GM18909 (cell line): ENCODE measurements around the gene ATF3.
"Not testable (repeated sequence)": the region's sequence is repeated elsewhere in the genome, so short reads cannot be mapped to it uniquely, and the experiment has no call there.

Experiments
- ATAC-seq: cut with Tn5 transposase; IDR thresholded peaks from one replicate; pipeline ENCODE4 v1.9.1; 2021; ENCODE audit warnings: mild to moderate bottlenecking; ENCODE audit not compliant: unreplicated experiment, poor library complexity

The ATF3 gene

DNA sequence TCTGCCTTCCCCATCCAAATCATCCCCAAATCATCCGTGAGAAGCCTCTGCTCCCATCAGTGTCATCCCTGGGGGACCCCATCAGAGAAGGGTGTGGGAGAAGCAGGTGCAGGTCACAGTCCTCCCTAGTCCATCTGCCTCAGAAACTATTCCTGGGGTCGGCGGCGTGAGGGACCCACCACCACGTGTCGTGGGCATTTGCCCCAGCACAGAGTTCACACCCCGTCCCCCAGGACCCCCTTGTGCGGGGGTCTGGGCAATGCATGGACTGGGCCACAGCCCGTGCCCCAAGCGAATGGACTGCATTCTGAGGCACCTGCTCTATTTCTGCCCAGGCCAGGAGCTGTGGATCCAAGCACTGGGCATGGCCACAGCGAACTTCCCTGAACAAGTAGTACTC, 38.4 kb downstream of the ATF3 start:
- ATAC-seq, result no peak

DNA sequence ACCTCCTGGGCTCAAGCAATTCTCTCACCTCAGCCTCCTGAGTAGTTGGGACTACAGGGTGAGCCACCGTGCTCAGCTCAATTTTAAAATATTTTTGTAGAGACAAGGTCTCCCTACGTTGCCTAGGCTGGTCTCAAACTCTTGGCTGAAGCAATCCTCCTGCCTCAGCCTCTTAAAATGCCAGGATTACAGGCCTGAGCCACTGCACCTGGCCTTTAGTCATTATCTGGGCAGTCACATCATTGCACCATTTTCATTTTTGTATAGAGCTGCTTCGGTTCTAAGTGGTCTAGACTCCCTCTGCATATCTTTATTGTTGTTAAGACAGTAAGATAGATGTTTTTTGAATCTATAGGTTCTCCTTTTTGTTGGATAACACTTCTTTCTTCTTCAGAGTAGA, 39.9 kb downstream of the ATF3 start:
- no peak for ATAC-seq

DNA sequence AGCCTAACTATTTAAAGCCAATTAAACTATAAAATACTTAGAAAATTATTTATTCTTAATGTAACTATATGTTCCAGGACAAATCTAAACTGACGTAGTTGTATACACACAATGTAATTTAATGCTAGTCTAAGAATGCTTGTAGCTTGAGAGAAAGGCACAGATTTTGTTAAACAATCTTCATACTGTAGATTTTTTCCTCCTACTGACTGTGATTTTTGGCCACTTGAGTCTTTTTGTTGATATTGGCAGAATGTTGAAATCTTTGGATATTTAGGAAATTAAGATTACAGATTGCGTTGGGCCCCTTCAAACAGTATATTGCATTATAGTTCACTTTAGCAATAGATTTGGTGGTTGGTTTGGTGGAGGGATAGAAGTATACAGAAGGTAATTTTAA, 40.5 kb downstream of the ATF3 start:
- ATAC-seq, result no peak

DNA sequence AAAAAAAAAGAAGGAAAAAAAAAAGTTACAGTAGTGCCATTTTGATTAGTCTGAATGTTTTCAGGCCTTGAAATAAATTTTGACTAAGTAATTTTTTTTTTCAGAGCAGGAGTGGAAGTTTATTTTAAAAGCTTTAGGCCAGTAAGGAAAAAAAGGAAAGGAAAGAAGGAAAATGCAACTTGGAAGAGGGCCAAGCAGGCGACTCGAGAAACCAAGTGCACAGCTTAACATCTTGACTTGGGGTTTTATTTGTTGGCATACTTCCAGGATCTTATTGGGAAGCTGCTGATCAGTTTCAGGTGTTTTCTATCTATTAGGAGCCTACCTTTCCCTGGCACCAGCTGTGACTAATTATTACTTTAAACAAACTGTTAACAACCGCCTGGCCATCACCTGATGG, 41.7 kb downstream of the ATF3 start:
- no peak for ATAC-seq

DNA sequence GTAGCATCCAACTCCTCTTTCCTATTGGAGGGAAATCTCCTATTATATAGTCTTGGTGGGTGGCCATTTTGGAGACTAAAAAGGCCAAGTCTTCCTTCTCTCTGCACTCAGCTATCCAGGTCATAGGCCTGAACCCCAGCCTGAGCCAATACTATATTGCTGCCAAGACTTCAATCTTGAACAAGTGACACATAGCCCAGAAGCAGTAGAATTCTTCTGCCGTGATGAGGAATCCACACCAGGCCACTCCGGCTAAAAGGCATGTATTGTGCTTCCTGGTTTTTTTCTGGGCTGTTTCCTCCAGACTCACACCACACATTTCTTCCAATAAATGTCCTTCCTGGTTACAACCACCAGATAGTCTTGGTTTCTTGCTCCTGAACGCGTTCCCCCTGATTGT, 43.0 kb downstream of the ATF3 start:
- ATAC-seq, result no peak

DNA sequence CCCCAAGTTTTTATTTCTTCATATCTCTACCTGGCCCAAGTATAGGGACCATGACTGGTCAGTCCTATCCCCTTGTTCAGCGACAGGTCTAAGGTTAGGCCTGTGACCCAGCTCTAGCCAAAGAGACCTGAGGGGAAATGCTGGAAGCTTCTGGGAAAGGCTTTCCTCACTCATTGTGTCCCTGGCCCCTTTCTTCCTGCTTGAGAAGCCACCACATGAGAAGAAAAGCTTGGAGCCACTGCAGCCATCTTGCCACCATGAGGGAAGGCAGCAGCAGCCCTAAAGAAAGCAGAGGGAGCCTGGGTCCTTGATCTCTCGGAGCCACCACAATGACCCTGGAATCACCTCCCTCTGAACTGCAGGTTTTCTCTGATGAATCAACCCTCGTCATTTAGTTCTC, 43.4 kb downstream of the ATF3 start:
- ATAC-seq, result no peak

DNA sequence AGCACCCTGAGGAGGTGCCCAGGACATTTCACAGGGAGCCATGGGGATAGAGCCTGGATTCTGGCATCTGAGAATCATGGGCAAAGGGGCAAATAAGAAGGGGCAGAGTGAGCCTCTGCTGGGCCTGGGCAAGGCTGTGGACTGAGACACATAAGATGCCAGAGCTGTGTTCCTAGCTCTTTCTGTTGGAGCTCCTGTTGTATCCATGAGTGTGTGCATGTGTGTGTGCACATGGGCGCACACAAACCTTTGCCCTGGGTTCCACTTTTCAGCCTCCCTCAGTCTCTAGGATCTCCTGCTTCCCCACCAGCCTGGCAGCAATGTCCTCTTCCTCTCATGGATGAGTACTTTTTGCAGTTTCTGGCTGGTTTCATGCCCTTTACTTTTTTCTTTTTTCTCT, 44.0 kb downstream of the ATF3 start:
- no peak for ATAC-seq

DNA sequence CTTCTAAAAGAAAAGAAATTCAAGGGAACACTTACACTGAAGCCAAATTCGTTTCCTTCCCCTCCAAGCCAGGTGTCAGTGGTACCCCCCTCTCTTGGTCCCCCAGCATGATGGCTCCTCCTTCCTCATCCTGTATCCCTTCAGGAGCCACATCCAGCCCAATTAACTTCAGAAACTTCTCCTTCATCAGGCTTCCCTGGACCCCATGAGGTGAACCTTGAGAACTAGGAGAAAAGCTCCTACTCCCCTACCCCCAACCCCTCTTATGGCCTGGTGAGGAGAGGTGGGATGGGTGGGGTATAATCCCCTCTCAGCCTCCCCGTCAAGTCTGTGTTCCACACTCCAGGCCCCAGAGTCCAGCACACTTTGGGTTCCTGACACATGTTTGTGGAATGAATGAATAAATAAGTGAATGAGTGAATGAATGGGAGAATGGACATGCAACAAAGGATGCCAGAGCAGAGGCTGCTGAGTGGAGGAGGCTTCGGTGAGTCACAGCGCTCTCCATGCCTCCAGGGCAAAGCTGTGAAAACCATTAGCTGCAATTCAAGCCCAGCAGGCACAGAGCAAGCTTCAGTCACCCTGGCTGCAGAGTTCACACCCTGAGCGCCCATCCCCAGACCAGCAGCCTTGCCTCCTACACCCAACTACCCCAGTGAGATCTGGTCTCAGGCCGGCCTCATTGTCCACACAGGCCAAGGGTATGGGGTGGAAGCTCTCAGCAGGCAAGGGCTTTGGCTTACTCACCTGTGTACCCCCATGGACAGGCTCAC, 47.3 kb downstream of the ATF3 start:
- no peak for ATAC-seq

DNA sequence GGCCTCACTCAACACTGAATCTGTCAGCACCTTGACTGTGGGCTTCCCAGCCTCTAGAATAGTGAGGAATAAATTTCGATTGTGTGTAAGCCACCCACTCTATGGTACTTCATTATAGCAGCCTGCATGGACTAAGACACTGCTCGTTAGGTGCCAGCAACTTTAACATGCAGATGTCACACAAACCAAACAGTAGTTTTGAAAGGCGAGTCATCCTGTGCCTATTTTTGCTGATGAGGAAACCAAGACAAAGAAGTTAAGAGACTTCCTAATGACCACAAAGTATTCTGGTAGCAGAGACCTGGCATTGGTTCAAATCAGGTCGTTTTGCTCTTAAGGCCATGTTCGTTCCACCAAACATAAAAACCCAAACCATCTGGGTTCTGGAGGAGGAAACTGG, 48.2 kb downstream of the ATF3 start:
- no peak for ATAC-seq

DNA sequence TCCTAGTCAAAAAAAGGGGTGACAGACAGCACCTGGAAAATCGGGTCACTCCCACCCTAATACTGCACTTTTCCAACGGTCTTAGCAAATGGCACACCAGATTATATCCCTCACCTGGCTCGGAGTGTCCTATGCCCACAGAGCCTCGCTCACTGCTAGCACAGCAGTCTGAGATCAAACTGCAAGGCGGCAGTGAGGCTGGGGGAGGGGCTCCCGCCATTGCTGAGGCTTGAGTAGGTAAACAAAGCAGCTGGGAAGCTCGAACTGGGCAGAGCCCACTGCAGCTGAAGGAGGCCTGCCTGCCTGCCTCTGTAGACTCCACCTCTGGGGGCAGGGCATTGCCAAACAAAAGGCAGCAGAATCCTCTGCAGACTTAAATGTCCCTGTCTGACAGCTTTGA, 49.7 kb downstream of the ATF3 start:
- ATAC-seq, result not testable (repeated sequence)

DNA sequence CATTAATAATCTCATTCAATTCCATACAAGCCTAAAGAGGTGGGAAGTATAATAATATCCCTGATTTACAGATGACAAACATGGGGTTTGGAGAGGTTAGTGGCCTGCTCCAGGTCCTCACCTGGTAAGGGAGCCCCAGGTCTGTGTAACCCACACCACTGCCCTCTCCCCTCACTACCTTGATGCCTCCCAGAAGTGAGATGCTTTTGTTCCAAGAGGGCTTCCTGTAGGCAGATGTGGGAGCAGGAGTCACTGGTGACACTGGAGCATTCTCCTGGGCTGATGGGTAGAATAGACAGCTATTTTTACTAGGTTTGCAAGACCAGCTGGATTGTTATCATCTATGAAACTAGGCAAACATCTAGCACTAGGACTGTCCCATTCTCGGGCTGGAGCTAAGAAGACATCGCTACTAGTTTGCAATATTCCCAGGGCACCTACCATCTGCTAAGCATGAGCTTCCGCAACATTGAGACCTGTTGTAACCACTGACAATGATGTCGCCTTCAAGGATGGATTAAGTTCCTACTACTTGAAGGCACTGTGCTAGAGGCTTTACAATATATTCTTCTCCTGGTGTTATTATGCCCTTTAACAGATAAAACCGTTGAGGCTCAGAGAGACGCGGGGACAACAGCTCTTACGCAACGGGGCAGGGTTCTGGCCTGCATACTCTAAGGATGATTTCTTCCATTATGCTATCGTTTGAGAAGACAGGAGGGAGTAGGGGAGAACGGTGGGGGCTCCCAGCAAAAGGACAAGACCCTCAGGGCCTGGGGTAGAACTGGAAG, 56.0 kb downstream of the ATF3 start:
- ATAC-seq, result no peak

DNA sequence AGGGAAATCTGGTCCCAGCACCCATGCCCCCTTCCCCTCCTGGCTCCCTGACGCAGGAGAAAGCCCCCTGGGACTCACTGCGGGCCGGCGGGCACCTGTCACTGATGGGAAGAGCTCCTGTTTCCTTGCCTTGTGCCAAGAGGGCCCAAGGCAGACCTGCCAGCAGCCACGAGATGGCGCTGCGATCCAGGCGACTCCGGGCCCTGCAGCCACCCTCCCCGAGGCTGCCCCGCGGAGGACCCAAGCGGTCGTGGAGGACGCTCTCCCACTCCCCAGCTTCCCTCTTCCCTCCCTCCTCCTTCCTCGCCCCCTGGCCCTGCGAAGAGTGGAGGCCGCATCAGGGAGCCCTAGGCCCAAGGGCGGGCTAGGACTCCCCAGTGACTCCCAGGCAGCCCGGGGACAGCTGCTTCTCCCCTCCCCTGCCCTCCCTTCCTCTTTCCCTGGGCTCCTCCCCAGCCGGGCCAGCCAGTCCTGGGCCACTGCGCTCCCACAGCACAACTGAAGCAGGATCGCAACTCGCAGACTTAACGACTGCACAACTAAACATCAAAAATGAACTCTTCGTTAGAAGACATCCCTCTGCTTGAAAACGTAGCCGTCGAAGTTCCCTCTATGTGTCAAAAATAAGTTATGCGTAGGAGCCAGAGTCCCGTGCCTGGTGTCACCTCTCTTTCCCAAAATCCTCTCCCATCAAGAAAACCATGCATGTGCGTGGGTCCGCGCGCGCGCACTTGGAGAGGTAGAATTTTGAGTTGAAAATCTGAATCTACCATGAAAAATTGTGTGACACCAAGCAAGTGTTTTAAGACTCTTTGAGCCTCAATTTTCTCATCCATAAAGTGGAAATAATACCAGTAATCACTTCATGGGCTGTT, 56.9 kb downstream of the ATF3 start:
- ATAC-seq, result peak; percentile 95

DNA sequence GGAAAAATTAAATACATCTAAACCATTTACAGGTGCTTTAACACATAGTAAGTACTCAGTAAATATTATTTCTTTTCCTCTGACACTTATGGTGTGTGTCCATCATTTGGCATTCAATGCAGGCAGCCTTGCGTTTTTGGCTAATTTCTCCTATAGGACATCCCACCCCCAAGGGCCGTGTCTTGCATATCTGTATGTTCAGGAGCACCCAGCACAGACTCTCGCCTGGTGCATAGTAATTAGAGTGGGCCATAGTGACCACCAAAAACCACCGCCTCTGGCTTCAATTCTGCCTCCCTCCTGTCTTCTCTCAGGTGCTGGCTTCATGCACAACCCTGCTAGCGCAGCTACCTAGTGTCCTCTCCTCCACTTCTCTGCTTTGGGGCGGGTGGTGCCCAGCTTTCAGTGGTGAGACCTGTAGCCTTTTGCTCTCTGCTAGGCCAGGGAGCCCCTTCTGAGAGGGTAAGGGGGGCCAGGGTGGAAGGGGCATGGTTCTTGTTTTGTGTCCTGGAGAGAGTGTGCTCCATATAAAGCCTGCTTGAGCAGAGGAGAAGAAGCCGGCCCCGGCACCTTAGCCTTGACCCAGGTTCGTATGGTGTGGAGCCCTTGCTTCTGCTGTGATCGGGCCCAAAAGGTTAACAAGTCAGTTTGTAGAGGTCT, 57.7 kb downstream of the ATF3 start:
- no peak for ATAC-seq

DNA sequence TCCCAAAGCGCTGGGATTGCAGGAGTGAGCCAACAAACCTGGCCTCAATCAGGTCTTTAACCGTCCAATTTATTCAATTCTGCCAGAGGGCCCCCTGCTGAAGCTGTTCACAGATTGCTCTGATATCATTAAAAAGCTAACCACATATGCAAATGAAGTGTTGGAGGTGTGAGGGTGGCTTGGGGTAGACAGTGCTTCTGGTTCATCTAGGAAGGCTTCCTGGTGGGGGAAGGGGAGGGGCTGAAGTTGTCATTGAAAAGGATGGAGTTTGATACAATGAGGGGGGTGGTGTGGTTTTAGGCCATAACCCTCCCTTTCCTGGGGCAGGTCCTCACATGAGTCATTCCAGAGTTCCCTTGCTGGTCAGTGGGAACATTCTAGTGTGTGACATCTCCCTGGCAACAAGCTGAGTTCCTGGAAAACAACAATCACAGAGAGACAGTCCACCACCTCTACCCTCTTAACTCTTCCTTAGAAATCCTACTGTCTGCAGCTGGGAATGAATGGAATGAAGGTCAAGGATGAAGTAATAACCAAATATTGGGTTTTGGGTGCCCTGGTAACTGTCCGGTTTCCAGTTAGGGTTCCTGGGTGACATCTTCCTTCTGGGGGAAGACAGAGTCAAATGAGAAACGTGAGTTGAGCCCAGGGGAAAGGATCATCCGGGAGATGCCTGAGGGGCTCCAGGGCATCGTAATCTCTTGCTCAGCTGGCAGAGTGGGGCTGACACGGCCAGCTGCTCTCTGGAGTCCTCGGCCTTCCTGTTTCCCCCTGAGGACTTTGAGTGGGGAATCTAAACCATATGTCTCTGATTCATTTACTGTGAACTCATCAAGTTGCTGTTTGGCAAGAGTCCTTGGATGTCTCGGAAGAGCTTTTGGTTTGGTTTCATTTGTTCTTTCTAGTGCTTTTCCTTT, 58.9 kb downstream of the ATF3 start:
- no peak for ATAC-seq

DNA sequence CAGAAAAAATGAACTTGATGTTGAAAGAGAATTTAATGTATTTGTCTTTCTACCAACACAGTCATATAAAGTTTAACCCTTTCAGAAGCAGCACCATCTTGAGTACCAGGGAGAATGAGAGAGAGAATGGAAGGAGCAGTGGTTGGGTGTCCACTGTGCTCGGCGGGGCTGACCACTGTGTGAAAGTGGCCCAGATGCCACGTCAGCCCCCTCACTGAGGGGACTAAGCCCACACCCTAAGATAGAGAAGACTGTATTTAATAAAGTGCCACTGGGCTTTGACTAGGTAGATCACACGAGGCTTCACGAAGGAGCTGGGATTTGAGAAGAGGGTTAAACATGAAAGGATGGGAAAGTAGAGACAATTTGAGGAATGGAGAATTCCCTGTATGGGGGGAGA, 59.9 kb downstream of the ATF3 start:
- no peak for ATAC-seq

DNA sequence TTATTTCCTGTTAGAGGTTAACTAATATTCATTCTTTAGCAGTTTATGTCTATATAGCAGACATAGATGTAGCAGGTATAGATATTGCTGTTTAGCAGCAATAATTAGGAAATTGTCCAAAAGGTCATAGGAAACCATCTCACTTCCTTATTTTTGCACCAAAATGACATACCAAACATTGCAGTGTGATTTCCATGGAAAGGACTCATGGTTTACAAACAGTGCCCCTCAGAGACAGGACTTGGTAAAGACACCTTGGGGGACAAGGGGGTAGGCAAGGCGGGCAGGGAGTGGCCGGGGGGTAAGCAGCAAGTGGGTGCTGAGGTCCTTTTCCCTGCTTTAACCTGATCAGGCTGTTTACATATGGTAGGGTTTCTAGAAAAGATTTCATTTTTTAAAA, 60.5 kb downstream of the ATF3 start:
- ATAC-seq, result no peak

DNA sequence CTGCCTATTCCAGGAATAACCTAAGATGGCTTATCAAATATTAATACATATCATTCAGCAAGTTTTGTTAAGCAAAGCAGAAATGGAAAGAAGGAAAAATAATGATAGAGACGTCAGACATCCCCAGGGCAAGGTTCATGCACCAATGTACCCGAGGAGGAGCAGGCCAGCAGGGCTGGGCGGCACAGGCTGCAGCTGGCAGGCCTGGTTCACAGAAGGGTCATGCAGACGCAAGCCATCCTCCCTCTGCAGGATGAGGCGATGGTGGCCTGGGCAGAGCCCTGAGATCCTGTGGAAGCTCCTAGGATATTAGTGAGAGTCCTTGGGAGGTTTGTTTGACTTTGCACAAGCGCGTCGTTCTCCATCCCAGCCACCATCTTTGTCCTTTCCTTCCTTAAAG, 61.0 kb downstream of the ATF3 start:
- no peak for ATAC-seq

DNA sequence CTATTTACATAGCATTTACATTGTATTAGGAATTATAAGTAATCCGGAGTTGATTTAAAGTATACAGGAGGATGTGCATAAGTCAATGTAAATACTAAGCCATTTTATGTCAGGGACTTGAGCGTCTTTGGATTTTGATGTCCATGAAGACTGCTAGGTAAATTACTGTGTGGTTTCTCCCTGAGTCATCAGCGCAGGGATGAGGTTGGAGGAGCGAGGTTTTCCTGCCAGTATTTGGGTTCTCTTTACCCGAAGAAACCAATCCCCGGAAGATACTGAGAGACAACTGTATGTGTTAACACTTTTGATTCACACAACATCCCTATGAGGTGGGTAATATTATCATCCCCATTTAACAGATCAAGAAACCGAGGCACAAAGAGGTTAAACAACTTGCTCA, 61.7 kb downstream of the ATF3 start:
- ATAC-seq, result no peak
